Rectal smooth muscle tissue (tissue), 1 donor: ENCODE results near the gene HSBP1L1.

Experiments used
- H3K27ac ChIP-seq: one replicate; pipeline ENCODE4 v1.7.0; 2013; ENCODE audit warnings: low read depth, low read length, inconsistent platforms
- H3K27me3 ChIP-seq: one replicate; pipeline ENCODE4 v1.7.0; 2013; ENCODE audit warnings: low read length; ENCODE audit not compliant: control insufficient read depth, insufficient read depth
- H3K36me3 ChIP-seq: one replicate; pipeline ENCODE4 v1.7.0; 2013; ENCODE audit warnings: low read length; ENCODE audit not compliant: control insufficient read depth, insufficient read depth
- H3K4me1 ChIP-seq: one replicate; pipeline ENCODE4 v1.7.0; 2013; ENCODE audit warnings: low read length; ENCODE audit not compliant: control insufficient read depth, insufficient read depth
- H3K4me3 ChIP-seq: one replicate; pipeline ENCODE4 v1.7.0; 2013; ENCODE audit warnings: low read length
- H3K9ac ChIP-seq: one replicate; pipeline ENCODE4 v1.7.0; 2013; ENCODE audit warnings: low read length

The HSBP1L1 gene

DNA sequence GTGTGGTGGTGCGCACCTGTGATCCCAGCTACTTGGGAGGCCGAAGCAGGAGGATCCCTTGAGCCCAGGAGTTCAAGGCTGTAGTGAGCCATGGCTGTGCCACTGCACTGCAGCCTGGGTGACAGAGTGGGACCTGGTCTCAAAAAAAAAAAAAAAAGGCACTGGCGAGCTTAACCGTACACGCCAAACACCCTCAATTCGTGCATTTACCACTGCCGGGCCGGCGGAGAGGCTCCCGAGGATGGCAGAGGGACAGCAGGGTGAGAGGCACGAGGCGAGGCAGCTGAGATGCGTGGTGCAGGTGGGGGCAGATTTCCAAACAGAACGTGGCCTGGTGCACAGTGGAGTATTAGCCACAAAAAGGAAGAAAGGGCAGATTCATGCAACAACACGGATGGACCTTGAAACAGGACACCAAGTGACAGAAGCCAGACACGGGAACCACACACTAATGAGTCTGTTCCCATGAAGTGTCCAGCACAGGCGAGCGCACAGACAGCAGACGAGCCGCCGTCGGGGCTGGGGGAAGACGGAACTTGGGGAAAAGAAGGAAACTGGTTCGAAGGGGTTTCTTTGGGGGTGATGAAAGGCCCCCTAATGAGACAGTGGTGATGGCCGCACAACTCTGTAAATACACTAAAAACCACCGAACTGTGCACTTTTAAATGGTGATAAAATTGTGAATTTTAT is 40.4 kb upstream of the HSBP1L1 start:
- Histone ChIP-seq H3K9ac (no peak overlapping the region), H3K27me3 (no peaks in the 10 kb centered on the region), H3K36me3 (peaks cover 27% of the 10 kb centered on the region), H3K4me1 (no peaks in the 10 kb centered on the region), H3K4me3 (no peak overlapping the region), H3K27ac (no peak overlapping the region)

DNA sequence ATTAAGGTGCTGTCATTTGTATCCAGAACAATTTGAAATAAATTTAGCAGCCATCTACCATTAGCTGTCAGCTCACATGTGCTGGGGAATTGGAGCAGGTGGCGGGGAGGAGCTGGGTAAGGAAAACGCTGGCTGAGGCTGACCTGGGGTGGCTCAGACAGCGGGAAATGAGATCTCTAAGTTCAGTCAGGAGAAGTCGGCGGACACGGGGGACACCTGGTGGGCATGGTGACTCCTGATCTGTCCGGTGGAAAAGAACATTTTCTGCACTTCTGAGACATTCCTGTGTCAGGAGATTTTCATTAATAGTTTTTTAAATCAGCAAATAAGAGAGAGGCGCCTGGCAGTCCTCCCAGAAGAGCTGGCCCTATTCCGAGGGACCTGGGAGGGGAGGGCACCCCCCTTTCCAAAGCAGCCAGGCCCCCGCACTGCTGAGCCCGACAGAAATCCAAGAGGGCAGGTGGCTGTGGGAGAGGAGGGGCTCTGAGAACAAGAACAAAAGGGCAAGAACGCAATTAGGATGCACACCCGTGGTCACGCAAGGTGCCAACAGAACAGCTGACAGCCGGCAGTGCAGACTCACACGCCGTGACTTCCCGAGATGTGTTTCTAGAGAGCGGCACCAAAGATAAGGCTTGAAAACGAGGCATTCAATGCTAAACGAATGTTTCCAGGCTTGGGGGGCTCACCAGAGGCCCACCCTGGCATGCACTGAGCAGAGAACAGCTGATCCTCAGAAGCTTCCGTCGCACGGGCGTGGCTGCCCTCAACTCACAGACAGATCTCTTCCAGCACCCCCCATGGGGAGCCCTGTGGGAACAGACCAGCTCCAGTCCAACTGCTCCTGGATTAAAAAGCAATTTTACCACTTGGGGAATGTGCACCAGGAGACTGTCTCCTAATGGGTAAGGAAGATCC is 39.4 kb upstream of the HSBP1L1 start:
- H3K4me3 ChIP-seq: no peak overlapping the region
- H3K27ac ChIP-seq: no peak overlapping the region
- H3K36me3 ChIP-seq: peaks cover 27% of the 10 kb centered on the region

DNA sequence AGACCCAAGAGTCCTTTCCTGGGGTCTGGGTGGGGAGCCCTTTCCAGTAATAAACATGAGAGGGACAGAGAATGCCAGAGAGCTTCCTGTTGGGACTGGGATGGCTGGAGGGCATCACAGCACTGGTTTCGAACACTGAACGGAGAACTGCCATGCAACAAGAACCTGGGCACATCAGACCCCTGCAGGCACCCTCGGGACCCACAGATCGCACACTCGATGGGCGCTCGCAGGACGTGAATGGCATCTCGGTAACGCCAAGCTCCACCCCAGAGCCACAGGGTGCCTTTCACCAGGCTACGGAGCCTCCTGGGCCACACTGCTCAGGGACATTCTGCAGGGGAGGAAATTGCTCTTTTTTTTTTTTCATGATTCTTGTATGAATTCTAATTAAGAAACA is 38.1 kb upstream of the HSBP1L1 start:
- Histone ChIP-seq H3K4me1 (no peaks in the 10 kb centered on the region), H3K27me3 (no peaks in the 10 kb centered on the region), H3K27ac (no peak overlapping the region), H3K4me3 (no peak overlapping the region), H3K9ac (no peak overlapping the region), H3K36me3 (peaks cover 27% of the 10 kb centered on the region)

More for the DNA sequence above, 39.4 kb upstream of the HSBP1L1 start:
- H3K9ac ChIP-seq: no peak overlapping the region
- no peaks in the 10 kb centered on the region for H3K27me3 ChIP-seq
- no peaks in the 10 kb centered on the region for H3K4me1 ChIP-seq

DNA sequence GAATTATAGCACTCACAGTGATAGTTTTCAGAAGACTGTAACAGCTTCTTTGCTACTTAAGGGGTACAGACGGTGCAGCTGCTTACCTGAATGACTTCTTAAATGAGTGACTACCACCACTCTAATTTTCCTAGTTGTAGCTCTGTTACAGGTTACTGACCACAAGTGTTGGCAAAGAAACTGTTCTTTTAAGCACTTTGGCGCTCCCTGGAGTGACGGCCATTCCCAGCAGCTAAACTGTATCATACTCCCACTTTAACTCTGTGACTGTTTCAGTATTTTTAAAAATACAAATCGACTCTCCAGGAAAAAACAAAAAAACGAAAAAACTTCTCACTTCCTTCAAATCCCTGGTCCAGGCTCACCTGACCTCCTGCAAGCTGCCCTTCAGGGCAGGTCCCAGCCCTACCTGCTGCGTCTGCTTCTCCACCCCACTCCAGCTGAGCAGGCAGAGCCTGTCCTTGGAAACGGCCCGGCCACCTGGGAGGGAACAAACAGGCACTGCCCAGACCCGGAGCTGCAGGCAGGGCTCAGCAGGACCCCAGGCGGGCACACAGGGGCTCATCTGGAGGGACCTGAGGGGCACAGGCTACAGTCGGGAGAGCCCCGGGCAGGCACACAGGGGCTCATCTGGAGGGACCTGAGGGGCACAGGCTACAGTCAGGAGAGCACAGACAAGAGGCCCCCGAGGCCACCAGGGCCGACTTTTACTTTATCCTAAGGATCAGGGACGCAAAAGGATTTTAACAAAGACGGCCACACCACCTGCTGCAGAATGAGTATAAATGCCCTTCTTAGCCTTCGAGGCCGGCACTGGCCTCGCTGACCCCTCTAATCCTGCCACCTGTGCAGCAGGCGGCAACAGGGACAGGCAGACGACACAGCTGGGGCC is 37.5 kb upstream of the HSBP1L1 start:
- H3K36me3 ChIP-seq: peaks cover 27% of the 10 kb centered on the region
- H3K27ac ChIP-seq: no peak overlapping the region

DNA sequence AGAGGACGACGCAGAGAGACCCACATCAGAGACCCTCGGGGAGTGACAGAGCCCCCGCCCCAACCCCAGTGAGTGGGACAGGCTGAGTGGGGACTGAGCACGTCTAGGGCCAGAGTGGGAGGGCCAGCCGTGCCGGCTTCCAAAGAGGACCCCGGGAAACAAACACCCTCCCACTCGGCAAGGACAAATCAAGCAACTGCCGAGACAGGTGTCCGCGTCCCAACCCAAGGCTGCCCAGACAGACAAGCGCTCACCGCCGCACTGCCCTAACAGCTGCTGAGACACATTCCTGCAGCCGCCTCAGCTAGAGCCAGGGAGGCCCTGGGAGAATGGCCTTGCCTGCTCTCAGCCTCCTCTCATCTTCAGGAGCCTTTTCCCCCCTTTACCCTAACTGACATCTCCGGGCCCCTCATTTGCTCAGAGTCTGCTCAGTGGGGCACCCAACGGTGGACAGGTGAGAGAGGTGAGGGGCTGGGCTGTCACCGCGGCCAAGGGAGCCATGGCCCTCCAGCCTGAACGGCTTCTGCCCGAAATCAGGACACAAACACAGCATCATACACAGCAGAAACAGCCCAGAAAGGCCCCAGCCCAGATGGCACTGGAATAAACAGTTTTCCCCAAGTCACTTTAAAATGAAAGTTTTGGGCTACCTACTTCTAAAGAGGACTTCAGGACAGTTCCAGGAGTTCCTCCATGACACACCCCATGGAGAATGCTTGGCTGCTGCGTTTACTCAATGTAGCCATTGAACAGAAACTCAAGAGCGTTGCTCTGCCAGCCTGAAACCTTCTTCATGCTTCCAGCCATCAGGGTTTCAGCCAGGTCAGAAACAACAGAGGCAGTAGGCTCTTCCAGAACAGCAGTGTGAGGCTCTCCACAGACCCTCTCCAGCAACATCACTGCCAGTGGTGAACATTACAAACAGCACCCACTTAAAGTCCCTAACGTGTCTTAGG is 36.6 kb upstream of the HSBP1L1 start:
- H3K4me1 ChIP-seq: no peaks in the 10 kb centered on the region

More for the DNA sequence above, 37.5 kb upstream of the HSBP1L1 start:
- Histone ChIP-seq H3K4me1 (no peaks in the 10 kb centered on the region), H3K9ac (no peak overlapping the region), H3K4me3 (no peak overlapping the region), H3K27me3 (no peaks in the 10 kb centered on the region)

DNA sequence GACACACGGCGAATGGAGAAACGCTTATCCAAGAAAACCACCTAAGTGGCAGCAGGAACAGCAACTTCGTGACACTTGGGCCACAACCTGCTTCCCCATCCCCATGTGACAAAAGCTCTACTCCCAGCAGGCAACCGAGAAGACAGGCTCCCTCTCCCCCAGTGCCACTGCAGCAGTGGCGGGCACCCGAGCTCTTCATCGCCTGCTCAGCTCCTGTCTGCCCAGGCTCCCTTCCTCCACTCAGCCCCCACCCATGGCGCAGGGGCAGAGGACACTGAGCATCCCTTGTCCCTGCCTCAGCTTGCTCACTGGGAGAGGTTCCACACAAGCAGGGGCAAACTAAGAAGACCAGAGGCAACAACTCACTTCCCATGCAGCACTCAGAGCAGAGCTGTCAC is 35.9 kb upstream of the HSBP1L1 start:
- Histone ChIP-seq H3K4me1 (no peaks in the 10 kb centered on the region), H3K36me3 (peaks cover 23% of the 10 kb centered on the region), H3K27ac (no peak overlapping the region), H3K9ac (no peak overlapping the region), H3K27me3 (no peaks in the 10 kb centered on the region), H3K4me3 (no peak overlapping the region)

More for the DNA sequence above, 36.6 kb upstream of the HSBP1L1 start:
- H3K27ac ChIP-seq: no peak overlapping the region
- H3K9ac ChIP-seq: no peak overlapping the region
- peaks cover 23% of the 10 kb centered on the region for H3K36me3 ChIP-seq
- no peak overlapping the region for H3K4me3 ChIP-seq
- H3K27me3 ChIP-seq: no peaks in the 10 kb centered on the region

DNA sequence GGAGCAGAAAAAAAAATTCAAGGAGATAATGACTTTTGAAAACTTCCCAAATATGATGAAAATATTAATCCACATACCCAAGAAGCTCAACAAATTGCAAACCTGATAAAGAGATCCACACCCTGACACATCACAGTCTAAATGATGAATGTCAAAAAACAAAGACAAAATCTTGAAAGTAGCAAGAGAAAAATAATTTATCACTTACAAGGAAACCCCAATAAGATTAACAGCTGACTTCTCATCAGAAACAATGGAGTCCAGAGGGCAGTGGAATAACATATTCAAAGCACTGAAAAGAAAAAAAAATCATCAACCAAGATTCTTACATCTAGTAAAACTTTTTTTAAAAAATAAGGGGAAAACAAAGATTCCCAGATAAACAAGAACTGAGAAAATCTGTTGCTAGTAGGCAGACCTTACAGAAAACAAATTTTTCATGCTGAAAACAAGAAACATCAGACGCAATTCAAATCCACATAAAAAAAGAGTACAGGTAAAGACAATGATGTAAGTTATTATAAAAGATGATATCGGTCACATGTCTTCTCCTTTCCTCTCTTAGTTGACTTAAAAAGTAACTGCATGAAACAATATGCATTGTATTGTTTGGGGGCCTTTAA is 34.3 kb upstream of the HSBP1L1 start:
- no peaks in the 10 kb centered on the region for H3K27me3 ChIP-seq
- H3K27ac ChIP-seq: no peak overlapping the region
- H3K36me3 ChIP-seq: peaks cover 18% of the 10 kb centered on the region
- H3K9ac ChIP-seq: no peak overlapping the region
- no peak overlapping the region for H3K4me3 ChIP-seq
- H3K4me1 ChIP-seq: no peaks in the 10 kb centered on the region

DNA sequence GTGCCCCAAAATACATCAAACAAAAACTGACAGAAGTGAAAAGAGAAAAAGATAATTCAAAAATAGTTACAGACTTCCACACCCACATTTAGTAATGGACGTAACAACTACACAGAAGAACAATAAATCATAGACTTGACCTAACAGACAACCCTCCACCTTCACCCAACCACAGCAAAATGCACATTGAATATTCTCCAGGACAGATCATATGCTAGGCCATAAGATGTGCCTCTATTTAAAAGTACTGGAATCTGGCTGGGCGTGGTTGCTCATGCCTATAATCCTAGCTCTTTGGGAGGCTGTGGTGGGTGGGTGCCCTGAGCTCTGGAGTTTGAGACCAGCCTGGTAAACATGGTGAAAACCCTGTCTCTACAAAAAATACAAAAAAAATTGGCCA is 33.0 kb upstream of the HSBP1L1 start:
- Histone ChIP-seq H3K36me3 (peaks cover 16% of the 10 kb centered on the region), H3K27me3 (no peaks in the 10 kb centered on the region), H3K4me3 (no peak overlapping the region), H3K9ac (no peak overlapping the region), H3K27ac (no peak overlapping the region), H3K4me1 (no peaks in the 10 kb centered on the region)

DNA sequence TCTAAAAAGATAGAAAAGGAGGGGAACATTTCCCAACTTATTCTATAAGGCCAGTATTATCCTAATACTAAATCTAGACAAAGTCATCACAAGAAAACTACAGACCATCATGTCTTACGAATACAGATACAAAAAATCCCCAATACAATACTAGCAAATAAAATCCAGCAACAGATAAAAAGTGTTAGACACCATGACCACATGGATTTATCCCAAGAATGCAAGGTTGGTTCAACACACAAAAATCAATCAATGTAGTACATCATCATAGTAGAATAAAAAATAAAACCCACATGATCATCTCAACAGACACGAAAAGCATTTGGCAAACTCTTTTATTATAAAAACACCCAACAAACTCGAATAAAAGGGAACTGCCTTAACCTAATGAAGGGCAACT is 31.5 kb upstream of the HSBP1L1 start:
- Histone ChIP-seq H3K4me1 (no peaks in the 10 kb centered on the region), H3K4me3 (no peak overlapping the region), H3K27ac (no peak overlapping the region), H3K36me3 (peaks cover 16% of the 10 kb centered on the region), H3K27me3 (no peaks in the 10 kb centered on the region), H3K9ac (no peak overlapping the region)

DNA sequence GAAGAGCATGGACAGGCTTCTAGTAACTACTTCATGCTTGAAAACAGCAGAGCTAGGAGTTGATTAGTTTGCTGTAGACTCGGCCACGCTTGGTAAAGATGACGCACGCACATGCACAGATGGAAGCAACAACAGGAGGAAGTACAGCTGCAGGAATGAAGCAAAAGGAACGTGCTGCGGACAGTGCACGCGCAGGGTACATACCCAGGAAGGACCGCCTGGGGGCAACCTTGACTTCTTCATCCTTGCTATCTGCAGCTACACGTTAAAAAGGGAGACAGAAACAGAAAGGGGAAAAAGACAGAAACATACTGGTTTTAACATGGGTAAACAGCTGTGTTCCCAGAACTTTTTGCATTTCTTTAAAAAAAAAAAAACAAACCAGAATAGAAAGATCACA is 30.7 kb upstream of the HSBP1L1 start:
- no peak overlapping the region for H3K9ac ChIP-seq
- H3K4me1 ChIP-seq: no peaks in the 10 kb centered on the region
- peaks cover 9% of the 10 kb centered on the region for H3K36me3 ChIP-seq
- no peaks in the 10 kb centered on the region for H3K27me3 ChIP-seq
- no peak overlapping the region for H3K4me3 ChIP-seq
- H3K27ac ChIP-seq: no peak overlapping the region
